ENCODE results near the gene RSU1.

RSU1 gene

GRCh38 chr10:16817125-16818019, at the start of gene RSU1:
RSU1 (minus strand) TSS chr10:16817424; CDS start chr10:16817081, 343 bp downstream.
- peak within 1 kb of the TSS; percentile 96 for H3K4me3 ChIP-seq (ENCODE audit: low read length)
- no peaks in the 10 kb centered on the region for H3K27me3 ChIP-seq (ENCODE audit: control insufficient read depth, insufficient read depth, low read length)
- H3K9ac ChIP-seq (ENCODE audit: low read length): peak within 1 kb of the TSS; percentile 84

GRCh38 chr10:16866541-16867275, 49.5 kb upstream of the RSU1 start:
- H3K9me3 ChIP-seq (ENCODE audit: control insufficient read depth, low read length): no peaks in the 10 kb centered on the region
- H3K4me1 ChIP-seq (ENCODE audit: control insufficient read depth, insufficient read depth, low read length): no peaks in the 10 kb centered on the region
- H3K4me3 ChIP-seq (ENCODE audit: low read length): no peak overlapping the region
- H3K36me3 ChIP-seq (ENCODE audit: control insufficient read depth, insufficient read depth, low read length): no peaks in the 10 kb centered on the region
- H3K27me3 ChIP-seq (ENCODE audit: control insufficient read depth, insufficient read depth, low read length): no peaks in the 10 kb centered on the region
- H3K9ac ChIP-seq (ENCODE audit: low read length): no peak overlapping the region

More at GRCh38 chr10:16817125-16818019, at the start of gene RSU1:
- H3K36me3 ChIP-seq (ENCODE audit: control insufficient read depth, insufficient read depth, low read length): no peaks in the 10 kb centered on the region
- peaks cover 17% of the 10 kb centered on the region for H3K4me1 ChIP-seq (ENCODE audit: control insufficient read depth, insufficient read depth, low read length)
- H3K9me3 ChIP-seq (ENCODE audit: control insufficient read depth, low read length): no peaks in the 10 kb centered on the region

GRCh38 chr10:16865766-16866165, 48.5 kb upstream of the RSU1 start:
- Histone ChIP-seq H3K4me3 (ENCODE audit: low read length) (no peak overlapping the region), H3K27me3 (ENCODE audit: control insufficient read depth, insufficient read depth, low read length) (no peaks in the 10 kb centered on the region), H3K9me3 (ENCODE audit: control insufficient read depth, low read length) (no peaks in the 10 kb centered on the region), H3K4me1 (ENCODE audit: control insufficient read depth, insufficient read depth, low read length) (no peaks in the 10 kb centered on the region), H3K9ac (ENCODE audit: low read length) (no peak overlapping the region), H3K36me3 (ENCODE audit: control insufficient read depth, insufficient read depth, low read length) (no peaks in the 10 kb centered on the region)

GRCh38 chr10:16863766-16864165, 46.5 kb upstream of the RSU1 start:
- H3K4me3 ChIP-seq (ENCODE audit: low read length): no peak overlapping the region
- H3K27me3 ChIP-seq (ENCODE audit: control insufficient read depth, insufficient read depth, low read length): no peaks in the 10 kb centered on the region
- H3K36me3 ChIP-seq (ENCODE audit: control insufficient read depth, insufficient read depth, low read length): no peaks in the 10 kb centered on the region
- H3K4me1 ChIP-seq (ENCODE audit: control insufficient read depth, insufficient read depth, low read length): no peaks in the 10 kb centered on the region
- no peaks in the 10 kb centered on the region for H3K9me3 ChIP-seq (ENCODE audit: control insufficient read depth, low read length)
- H3K9ac ChIP-seq (ENCODE audit: low read length): no peak overlapping the region

GRCh38 chr10:16857419-16857818, 40.2 kb upstream of the RSU1 start:
- Histone ChIP-seq H3K4me3 (ENCODE audit: low read length) (no peak overlapping the region), H3K9me3 (ENCODE audit: control insufficient read depth, low read length) (no peaks in the 10 kb centered on the region), H3K9ac (ENCODE audit: low read length) (no peak overlapping the region), H3K27me3 (ENCODE audit: control insufficient read depth, insufficient read depth, low read length) (no peaks in the 10 kb centered on the region), H3K36me3 (ENCODE audit: control insufficient read depth, insufficient read depth, low read length) (no peaks in the 10 kb centered on the region), H3K4me1 (ENCODE audit: control insufficient read depth, insufficient read depth, low read length) (no peaks in the 10 kb centered on the region)

GRCh38 chr10:16856567-16856966, 39.3 kb upstream of the RSU1 start:
- Histone ChIP-seq H3K36me3 (ENCODE audit: control insufficient read depth, insufficient read depth, low read length) (no peaks in the 10 kb centered on the region), H3K27me3 (ENCODE audit: control insufficient read depth, insufficient read depth, low read length) (no peaks in the 10 kb centered on the region), H3K4me1 (ENCODE audit: control insufficient read depth, insufficient read depth, low read length) (no peaks in the 10 kb centered on the region), H3K4me3 (ENCODE audit: low read length) (no peak overlapping the region), H3K9me3 (ENCODE audit: control insufficient read depth, low read length) (no peaks in the 10 kb centered on the region), H3K9ac (ENCODE audit: low read length) (no peak overlapping the region)

GRCh38 chr10:16856092-16856491, 38.9 kb upstream of the RSU1 start:
- H3K9ac ChIP-seq (ENCODE audit: low read length): no peak overlapping the region
- no peak overlapping the region for H3K4me3 ChIP-seq (ENCODE audit: low read length)
- H3K4me1 ChIP-seq (ENCODE audit: control insufficient read depth, insufficient read depth, low read length): no peaks in the 10 kb centered on the region
- H3K36me3 ChIP-seq (ENCODE audit: control insufficient read depth, insufficient read depth, low read length): no peaks in the 10 kb centered on the region
- no peaks in the 10 kb centered on the region for H3K9me3 ChIP-seq (ENCODE audit: control insufficient read depth, low read length)
- H3K27me3 ChIP-seq (ENCODE audit: control insufficient read depth, insufficient read depth, low read length): no peaks in the 10 kb centered on the region

GRCh38 chr10:16854623-16855022, 37.4 kb upstream of the RSU1 start:
- Histone ChIP-seq H3K4me3 (ENCODE audit: low read length) (no peak overlapping the region), H3K9me3 (ENCODE audit: control insufficient read depth, low read length) (no peaks in the 10 kb centered on the region)

GRCh38 chr10:16853809-16854208, 36.6 kb upstream of the RSU1 start:
- H3K9ac ChIP-seq (ENCODE audit: low read length): no peak overlapping the region
- no peaks in the 10 kb centered on the region for H3K9me3 ChIP-seq (ENCODE audit: control insufficient read depth, low read length)
- peaks cover 2% of the 10 kb centered on the region for H3K27me3 ChIP-seq (ENCODE audit: control insufficient read depth, insufficient read depth, low read length)
- no peak overlapping the region for H3K4me3 ChIP-seq (ENCODE audit: low read length)
- no peaks in the 10 kb centered on the region for H3K4me1 ChIP-seq (ENCODE audit: control insufficient read depth, insufficient read depth, low read length)
- no peaks in the 10 kb centered on the region for H3K36me3 ChIP-seq (ENCODE audit: control insufficient read depth, insufficient read depth, low read length)

More at GRCh38 chr10:16854623-16855022, 37.4 kb upstream of the RSU1 start:
- Histone ChIP-seq H3K9ac (ENCODE audit: low read length) (no peak overlapping the region), H3K36me3 (ENCODE audit: control insufficient read depth, insufficient read depth, low read length) (no peaks in the 10 kb centered on the region), H3K4me1 (ENCODE audit: control insufficient read depth, insufficient read depth, low read length) (no peaks in the 10 kb centered on the region), H3K27me3 (ENCODE audit: control insufficient read depth, insufficient read depth, low read length) (no peaks in the 10 kb centered on the region)

- Histone ChIP-seq H3K4me1 (ENCODE audit: control insufficient read depth, insufficient read depth, low read length) (no peaks in the 10 kb centered on the region), H3K36me3 (ENCODE audit: control insufficient read depth, insufficient read depth, low read length) (no peaks in the 10 kb centered on the region)
Observed at GRCh38 chr10:16853201-16853600, 36.0 kb upstream of the RSU1 start.

GRCh38 chr10:16852624-16853023, 35.4 kb upstream of the RSU1 start:
- H3K9me3 ChIP-seq (ENCODE audit: control insufficient read depth, low read length): no peaks in the 10 kb centered on the region
- H3K4me3 ChIP-seq (ENCODE audit: low read length): no peak overlapping the region

More at GRCh38 chr10:16853201-16853600, 36.0 kb upstream of the RSU1 start:
- no peak overlapping the region for H3K4me3 ChIP-seq (ENCODE audit: low read length)
- H3K9ac ChIP-seq (ENCODE audit: low read length): no peak overlapping the region
- H3K9me3 ChIP-seq (ENCODE audit: control insufficient read depth, low read length): no peaks in the 10 kb centered on the region
- peaks cover 4% of the 10 kb centered on the region for H3K27me3 ChIP-seq (ENCODE audit: control insufficient read depth, insufficient read depth, low read length)

GRCh38 chr10:16848562-16849154, 31.4 kb upstream of the RSU1 start:
- Histone ChIP-seq H3K27me3 (ENCODE audit: control insufficient read depth, insufficient read depth, low read length) (peaks cover 4% of the 10 kb centered on the region), H3K36me3 (ENCODE audit: control insufficient read depth, insufficient read depth, low read length) (no peaks in the 10 kb centered on the region), H3K4me3 (ENCODE audit: low read length) (no peak overlapping the region), H3K4me1 (ENCODE audit: control insufficient read depth, insufficient read depth, low read length) (no peaks in the 10 kb centered on the region), H3K9ac (ENCODE audit: low read length) (no peak overlapping the region), H3K9me3 (ENCODE audit: control insufficient read depth, low read length) (no peaks in the 10 kb centered on the region)

More at GRCh38 chr10:16852624-16853023, 35.4 kb upstream of the RSU1 start:
- H3K4me1 ChIP-seq (ENCODE audit: control insufficient read depth, insufficient read depth, low read length): no peaks in the 10 kb centered on the region
- H3K36me3 ChIP-seq (ENCODE audit: control insufficient read depth, insufficient read depth, low read length): no peaks in the 10 kb centered on the region
- no peak overlapping the region for H3K9ac ChIP-seq (ENCODE audit: low read length)
- peaks cover 4% of the 10 kb centered on the region for H3K27me3 ChIP-seq (ENCODE audit: control insufficient read depth, insufficient read depth, low read length)
